ENCODE results near the gene ICE2. TPM values are rescaled to one million over a fixed set of nuclear protein-coding genes. Genes with fewer than 3 reads are reported as not detected.
"Not testable (repeated sequence)": the region's sequence is repeated elsewhere in the genome, so short reads cannot be mapped to it uniquely, and the experiment has no call there.

The ICE2 gene
- total RNA-seq, 1 donor from 2014 or later = 61.7 TPM

DNA sequence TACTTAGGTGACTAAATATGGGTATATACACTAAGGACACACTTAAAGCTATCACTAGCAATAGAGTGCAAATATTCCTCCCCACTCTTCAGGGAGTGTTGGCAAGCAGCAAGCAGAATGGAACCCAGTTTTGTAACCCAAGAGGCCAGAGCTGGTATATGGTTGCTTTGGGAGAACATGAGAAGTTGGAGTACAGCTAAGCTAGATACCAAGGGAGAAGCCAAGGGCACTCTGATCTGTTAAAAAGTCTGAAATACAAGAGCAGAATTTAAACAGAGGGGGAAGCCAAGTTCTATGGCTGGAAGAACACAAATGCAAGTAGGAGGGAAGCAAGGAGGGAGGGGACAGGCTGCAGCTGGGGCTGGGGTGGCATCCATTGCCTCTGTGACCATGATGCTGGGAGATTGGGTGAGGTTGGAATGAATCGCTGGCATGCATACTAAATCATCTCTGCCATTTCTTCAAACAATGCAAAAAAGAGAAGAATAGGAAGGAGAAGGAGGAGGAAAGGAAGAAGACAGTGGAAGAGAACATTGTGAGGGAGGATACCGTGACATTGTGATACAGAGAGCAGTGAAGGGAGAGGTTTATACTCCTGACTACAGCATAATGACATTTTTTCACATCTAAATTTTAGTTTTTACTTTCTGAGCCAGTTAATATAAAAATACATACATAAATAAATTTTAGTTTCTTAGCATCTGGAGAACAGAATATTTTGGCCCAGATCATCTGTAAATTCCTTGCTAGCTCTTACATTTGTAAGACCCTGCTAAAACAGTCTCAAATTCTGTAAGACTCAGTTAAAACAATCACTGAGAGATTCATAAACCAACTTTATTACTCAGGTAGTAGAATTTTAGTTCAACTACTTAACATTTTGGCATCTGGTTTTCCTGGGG lies 72.2 kb downstream of the ICE2 start:
- DNase-seq = peak; percentile 33

DNA sequence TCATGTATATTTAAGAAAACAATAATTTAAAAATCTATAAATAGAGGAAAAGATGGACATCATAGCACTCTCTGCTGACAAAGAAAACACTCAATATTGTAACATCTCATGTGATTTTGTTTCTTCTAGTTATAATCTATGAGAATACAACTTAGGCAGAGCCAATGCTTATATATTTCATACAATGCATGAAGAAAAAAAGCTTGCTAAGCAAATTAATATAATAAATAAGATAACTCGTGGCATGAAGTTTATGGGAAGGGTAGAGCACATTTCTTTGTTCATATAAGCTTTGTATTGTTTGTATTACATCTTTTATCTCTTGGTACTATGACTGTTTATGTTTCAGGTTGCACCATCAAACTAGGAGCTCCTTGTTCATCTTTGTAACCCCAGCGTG lies 73.5 kb downstream of the ICE2 start:
- DNase-seq = no peak

DNA sequence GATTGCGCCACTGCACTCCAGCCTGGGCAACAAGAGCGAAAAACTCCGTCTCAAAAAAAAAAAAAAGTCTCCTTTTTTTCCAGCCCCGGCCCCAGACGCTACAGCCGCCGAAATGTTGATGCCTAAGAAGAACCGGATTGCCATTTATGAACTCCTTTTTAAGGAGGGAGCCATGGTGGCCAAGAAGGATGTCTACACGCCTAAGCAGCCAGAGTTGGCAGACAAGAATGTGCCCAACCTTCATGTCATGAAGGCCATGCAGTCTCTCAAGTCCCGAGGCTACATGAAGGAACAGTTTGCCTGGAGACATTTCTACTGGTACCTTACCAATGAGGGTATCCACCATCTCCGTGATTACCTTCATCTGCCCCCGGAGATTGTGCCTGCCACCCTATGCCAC lies 74.6 kb downstream of the ICE2 start:
- DNase-seq = not testable (repeated sequence)

DNA sequence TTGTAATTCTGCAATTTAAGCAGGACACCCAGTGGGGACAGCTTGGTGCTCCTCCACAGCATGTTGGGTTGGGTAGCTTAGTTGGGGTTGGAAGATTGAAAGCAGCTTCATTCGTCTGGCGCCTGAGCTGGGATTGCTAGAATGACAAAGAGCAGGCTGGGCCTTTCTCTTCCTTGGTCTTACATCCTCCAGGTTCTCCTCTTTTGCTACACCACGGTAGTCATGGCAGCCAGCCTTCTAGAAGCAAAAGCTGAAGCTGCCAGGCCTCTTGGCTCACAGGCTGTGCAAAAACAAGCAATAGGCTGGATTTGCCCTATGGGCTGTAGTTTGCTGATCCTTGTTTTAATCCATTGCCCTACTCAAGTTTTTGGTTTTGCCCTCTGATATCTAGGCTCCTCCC lies 78.0 kb downstream of the ICE2 start:
- no peak for DNase-seq

DNA sequence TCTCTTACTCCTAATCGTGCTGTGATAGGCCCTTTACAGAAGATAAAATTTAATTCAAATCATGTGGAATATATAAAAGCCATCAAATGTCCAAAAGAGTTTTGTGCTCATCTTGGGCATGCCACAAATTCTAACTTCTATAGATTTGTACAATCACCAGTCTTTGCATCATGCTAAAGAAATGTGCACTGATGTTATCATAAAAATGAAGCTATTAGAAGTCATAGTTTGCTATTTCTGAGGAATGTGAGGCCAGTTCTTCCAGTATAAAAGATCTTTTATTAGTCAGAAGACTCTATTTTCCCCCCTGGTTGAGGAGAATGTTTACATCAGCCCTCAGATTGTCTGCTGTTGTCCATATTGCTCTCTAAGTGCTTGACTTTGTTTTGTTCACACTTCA lies 79.0 kb downstream of the ICE2 start:
- DNase-seq = no peak

DNA sequence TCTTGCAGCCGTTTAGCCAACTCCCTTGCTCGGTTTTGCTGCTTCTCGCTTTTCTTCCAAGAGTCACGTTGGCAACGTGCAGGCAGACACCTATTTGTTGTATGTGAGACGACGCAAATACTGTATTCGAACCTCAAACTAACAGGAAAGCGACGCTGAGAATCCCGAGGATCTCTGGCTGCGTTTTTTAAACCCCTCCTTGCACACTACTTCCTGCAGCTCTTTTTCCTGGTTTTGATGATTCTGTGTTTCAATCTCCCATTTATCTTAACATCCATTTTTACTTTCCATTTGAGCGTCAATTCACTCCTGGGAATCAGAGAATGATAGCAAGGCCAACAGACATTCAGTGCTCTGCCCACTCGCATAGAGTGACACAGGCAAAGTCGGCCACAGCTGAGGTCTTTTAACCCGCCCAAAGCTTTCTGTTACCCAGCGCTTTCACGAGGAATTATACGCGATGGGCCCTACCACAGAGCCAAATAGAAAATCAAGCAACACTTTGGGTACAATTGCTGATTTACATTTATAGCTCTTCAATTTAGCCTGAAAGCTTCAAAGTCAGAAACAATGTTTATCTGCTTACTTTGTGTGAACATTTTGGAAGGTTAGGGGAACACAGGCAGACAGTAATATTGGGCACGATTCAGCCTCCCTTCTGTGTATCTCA lies 79.6 kb downstream of the ICE2 start:
- DNase-seq = no peak

DNA sequence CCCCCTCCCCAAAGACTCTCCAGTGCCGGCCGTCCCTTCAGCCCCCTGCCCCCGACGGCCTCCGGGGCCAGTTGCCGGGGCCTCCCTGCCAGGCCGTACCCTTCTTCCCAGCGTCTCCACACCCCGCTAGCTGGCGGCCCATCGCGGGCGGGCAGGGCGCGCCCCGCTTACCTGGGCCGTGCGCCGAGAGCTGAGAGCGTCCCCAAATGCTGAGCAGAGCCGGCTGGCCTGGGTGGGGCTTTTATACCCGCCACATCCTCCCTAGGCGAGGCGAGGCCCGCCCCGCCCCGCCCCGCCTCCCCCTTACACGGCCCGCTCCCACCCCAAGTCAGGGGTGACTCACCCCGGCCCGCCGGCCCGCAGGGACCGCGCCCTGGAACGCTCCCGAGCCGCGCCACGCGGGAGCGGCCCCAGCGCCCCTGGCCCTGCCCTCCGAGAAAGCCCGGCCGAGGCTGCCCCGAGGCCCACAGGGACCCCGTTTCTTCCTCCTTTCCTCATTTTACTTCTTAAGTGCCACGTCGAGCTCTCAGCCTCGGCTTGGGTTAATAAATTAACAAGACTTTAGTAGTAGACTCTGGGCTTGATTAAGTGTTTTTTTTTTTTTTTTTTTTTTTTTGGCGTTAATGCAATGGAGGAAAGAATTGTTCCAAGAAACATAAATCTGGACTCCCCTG lies 81.0 kb downstream of the ICE2 start, which contains the start of gene ANXA2:
TSS of gene ANXA2 (minus strand) at position 215 of the 674 bp plus-strand sequence. CDS start 11,911 bp downstream, outside the sequence.
- DNase-seq = peak; percentile 89

DNA sequence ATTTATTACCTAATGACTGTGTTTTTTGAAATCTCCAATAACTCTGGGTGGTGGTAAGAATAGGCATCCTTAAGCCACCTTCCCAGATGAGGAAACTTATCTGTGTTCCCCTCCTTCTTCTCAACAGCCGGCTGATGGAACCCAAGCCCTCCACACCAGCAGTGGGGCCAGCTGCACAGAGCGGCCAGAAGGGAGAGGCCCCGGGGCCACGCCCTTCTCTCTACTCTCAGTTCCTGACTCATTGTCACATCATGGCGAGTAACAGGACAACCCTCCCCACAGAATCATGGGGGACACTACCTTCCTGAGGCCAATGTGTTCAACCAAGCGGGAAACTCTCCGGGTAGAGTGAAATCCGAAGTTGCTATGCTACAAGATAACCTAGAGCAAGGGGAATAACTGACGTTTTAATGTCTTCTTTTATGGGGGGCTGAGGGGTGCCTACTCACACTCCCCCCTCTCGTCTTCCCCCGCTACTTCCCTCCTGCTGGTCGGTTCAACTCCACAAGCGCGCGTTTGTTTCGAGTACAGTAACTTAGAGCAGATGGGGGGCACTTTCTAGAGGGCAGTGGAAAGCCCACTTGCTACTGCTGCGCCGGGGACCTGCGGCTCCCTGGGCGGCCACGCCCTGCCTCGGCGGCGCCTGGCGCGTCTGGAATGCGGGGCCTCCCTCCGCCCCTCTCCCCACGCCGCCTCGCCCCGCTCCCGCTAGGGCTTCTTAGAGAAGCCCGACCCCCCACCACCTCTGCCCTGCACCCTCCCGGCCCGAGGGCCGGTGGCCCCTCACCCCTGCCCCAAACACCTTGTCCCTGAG lies 81.8 kb downstream of the ICE2 start:
- DNase-seq = peak; percentile 88

DNA sequence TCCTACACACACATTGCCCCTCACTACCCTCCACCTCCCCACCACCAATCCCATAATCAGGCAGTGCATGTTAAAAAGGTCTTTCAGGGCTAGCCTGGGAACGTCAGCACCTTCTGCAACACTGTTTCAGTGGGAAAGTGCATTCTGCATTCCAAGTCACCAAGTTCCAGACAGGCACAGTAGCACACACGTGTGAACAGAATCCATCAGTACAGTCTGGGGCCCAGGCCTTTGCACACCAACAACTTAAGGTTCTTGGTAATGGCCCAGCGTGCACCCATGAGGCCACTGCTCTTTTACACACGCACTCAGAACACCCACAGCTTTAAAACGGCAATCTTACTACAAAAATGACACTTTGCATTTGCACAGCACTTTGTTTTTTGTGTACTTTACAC lies 82.4 kb downstream of the ICE2 start:
- peak; percentile 43 for DNase-seq

DNA sequence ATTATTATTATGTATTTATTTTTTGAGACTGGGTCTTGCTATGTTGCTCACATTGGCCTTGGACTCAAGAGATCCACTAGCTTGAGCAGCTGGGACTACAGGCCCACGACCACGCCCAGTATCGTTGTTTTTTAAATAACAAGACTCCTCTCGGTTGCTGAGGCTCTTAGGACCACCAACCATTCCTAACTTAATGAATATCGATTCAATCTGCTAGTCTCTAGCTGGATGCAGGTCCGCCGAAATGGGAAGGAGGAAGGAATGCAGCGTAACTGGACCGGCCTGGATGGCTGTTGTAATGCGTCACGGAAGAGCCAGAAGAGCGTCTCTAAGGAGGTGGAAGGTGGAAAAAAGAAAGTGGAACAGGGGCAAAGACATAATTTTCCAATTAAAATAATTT lies 82.8 kb downstream of the ICE2 start:
- DNase-seq = peak; percentile 21

DNA sequence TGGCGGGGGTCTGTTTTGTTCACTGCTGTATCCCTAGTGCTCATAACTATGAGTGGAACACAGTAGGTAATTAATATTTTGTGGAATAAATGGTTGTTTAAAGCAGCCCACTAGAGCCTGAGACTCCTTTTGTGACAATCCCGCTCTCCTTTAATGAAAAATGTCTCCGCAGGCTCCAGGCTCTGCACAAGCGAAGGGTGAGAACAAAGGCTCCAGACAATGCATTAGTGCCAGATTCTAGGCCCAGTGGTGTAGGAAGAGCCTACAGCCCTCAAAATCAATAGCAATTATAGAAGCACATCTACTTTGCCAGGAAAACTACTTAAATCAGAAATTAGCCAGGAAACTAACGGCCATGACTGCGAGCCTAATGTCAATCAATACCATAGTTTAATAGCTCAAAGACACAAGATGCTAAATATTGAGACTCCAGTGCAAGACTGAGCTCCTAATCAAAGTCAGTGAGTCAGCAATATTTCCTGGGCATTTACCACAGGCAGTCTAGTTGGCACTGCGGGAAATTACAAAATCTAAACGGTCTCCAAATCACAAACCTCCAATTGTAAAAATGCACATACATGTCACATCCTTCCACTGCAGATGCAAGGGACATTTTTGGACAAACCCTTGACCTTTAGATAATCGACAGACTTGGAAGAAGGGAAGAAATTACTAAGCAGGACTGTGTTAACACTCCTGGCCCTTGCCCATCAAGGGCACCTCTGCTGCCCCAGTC lies 83.5 kb downstream of the ICE2 start:
- DNase-seq = peak; percentile 4

DNA sequence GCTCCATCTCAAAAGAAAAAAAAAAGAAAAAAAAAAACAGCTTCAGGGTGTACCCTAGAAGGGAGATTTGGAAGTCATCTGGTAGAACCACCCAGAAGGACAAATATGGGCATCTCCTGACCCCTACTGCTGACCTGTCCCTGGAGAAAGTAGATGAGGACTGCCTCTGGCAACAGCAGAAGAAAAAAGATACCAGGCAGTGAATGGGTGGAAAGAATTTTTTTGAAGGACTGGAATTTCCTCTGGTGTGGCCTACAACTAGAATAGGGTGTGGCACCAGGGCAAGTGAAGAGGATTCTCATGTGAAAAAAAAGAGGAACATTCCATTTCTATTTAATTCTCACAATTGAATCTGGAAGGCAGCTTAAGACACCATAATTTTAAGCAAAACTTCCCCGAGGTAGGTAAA lies 84.2 kb downstream of the ICE2 start:
- DNase-seq = peak; percentile 31

DNA sequence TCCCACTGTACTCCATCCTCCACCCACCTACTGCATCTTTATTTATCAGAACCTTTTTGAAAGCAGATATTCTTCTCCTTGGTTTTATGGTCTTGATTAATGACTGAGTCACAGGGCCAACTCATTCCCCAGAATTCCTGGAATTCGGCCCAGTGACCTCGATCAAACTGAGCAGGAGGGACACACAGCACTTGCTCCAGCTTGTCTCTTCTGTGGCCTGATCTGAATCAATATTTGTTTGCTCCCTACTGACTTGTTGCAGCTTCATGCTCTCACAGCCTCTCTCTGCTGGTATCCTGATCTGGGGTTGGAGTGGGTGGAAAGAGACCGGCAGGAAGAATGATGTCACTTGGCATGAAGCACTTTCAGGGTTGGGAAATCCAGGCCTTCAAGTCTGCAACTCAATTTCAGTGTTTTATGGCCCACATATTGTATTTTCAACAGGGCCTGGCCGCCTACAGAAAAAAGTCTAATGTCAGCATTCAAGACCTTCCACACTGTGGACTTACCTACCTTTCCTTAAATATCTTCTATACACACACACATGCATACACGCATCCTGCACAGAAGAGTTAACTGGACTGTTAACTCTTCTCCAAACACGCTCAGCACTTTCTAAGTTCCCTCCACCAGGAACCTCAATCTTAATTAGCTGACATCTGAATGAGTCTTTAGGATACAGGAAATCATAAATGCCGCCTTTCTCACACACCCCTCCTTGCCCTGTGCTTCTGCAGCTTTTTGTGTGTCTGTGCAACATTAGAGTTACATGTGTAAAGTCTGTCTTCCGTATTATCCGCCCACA lies 85.8 kb downstream of the ICE2 start:
- DNase-seq = peak; percentile 90

DNA sequence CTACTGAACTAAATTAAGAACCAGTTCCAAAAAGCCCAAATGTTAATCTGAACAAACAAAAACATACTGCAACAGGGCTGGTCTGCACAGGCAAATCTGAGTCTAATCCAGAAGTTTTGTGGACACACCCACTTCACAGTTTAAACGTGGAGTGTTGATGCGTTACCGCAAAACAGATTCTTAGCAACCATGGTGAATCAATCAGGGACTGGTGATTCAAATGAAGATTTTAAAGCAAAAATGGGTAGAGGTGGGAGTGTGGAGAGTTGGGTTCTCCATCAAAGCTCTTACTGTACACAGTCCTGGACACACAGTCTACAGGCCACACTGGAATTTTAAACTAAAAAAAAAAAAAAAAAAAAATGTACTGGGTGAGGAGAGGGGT lies 86.3 kb downstream of the ICE2 start:
- peak; percentile 87 for DNase-seq

DNA sequence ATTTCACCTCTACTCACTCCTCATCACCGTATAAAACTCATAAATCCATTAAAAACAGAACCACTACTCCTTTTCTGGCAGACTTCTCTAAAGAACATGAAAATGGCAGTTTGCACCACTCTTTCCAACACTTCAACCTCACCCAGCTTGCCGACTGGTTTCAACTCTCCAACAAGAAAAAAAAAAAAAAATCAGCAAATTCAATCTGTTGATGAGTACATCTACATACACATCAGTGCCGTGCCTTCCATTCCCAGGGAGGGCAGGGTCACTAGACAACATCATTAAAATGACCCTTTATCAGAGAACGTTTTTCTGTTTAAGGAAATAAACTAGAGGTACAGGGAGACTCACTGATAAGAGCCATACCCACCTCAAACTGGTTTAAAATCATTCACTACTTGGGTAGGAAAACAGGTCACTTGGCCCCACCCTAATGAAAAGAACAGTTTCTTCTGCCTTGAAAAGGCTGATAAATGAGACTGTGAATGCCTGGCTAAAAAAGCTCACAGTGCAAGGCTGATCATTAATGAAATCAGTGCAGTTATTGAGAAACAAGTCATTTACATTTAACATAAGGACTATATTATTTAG lies 87.1 kb downstream of the ICE2 start:
- peak; percentile 5 for DNase-seq

DNA sequence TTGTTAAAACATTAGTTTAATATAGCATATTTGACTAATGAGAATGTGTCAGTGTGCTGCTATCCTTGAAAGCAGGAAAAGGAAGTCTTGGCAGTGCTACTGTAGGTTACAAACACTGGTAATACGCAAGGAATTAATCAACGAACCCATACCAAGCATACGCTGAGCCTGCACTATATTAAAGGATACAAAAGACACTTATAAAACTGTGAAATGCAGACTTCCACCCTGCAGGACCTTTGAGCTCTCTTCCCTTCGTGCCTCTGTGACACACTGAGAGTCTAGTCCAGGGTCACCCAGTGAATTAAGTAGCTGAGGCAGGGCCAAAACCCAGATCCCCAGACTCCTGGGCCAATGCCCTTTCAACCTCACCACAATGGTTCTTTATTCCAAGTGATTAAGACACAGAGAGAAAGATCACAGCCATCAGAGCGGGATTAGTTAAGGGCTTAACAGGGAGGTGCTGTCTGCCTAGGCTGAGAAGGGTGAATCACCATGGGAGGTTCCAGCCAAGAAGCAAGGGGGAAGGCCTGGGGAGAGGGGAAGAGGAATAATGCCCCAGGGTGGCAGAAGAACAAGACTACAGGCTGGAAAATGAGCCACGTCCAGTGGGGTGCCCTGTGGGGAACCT lies 88.0 kb downstream of the ICE2 start:
- peak; percentile 66 for DNase-seq

DNA sequence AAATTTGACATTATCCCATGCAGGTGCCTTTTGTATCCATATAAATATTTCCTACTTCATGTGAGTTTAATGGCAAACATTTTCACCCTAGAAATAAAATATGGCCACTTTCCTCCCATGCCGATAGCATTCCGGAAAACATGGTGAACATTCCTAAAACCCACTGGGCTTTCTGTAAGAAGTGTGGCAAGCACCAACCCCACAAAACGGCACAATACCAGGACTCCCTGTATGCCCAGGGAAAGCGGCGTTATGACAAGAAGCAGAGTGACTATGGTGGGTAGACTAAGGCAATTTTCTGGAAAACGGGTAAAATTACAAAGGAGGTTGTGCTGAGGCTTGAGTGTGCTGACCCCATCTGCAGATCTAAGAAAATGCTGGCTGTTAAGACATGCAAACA lies 88.7 kb downstream of the ICE2 start:
- no peak for DNase-seq

DNA sequence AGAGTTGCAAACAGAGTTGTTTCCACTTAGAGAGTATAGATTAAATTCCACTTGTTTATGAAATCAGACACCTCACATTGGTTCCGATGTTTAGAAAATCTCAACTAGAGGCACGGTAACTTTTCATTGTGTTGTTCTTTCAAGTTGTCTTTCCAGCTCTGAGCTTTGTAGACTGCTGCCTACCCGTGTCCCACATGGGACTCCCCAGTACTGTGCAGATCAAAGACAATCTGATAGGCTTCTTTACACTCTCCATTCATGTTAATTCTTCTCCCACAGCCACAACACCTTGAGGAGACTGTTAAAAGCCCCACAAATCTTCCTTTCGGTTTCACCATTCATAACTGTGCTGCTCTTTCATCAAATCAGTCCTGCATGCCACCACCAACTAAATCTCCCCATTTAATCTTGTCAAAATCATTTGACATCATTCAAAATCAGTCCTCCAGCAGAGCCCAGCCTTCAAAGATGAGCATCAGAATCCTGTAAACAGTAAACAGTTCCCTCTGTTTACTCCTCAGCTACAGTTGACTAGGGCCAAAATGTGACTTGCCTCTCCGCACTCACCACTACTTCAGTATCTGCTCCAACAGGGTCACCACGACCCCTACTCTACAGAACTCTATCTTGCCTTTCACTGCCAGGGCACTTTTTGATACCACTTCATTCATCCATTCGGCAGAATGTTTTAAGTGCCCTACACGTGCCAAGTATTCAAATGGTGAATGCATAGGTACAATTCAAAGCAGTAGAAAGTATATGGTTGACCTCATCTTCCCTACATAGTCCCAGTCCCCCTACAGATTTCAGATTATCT lies 89.5 kb downstream of the ICE2 start:
- DNase-seq = peak; percentile 20

DNA sequence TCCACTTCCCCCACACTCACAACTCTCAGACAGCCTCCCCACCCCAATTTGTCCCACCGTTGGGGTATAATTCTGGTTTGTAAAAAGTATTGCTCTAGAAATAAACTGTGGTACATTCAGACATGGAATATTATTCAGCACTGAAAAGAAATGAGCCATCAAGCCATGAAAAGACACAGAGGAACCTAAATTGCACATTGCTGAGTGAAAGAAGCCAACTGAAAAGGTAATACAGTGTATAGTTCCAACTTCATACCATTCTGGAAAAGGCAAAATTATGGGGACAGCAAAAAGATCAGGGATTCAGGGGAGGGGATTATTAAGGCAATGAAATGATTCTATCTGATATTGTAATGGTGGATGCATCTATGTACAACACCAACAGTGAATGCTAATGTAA lies 91.6 kb downstream of the ICE2 start:
- DNase-seq = no peak
